ENCODE data around the gene DNAI1. TPM values are rescaled to one million over a fixed set of nuclear protein-coding genes. Genes with fewer than 3 reads are reported as not detected.

Gene DNAI1
- polyA plus RNA-seq, 1 of the 3 experiments (the other 2 are of a cell fraction) = 0.46 TPM

DNA sequence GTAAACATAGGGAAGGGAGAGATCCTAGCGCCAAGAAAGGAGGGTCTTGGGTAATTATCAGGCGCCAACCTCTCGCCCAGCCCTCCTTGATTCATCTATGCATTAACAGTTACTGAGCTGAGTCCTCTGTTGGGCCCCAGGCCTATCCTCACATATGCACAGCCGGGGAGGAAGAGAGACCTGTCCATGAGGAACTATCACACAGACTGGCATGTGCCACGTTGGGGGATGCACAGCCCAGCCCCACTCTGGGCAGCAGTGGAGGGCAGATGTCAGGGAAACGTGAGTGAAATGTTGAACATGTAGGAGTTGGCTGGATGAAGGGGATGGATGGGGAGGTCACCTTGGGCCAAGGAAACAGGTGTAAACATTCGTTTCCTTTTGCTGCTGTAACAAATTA is 82.9 kb downstream of the DNAI1 start:
- CTCF ChIA-PET = interaction anchor here (1.8 to 1.9 kb wide), 2 partner anchors 50 to 137 kb away, joined by 4 to 9 read pairs; no protein-coding TSS in a partner anchor
- POLR2A ChIA-PET = no interaction called here
- H3F3A ChIP-seq (replicated peaks; ENCODE audit: insufficient read depth) = no peaks in the 10 kb centered on the region
- H2AFZ ChIP-seq (ENCODE audit: low read depth) = no peak overlapping the region
- no peaks in the 10 kb centered on the region for H3K9me2 ChIP-seq
- no peaks in the 10 kb centered on the region for H3K9me3 ChIP-seq
- no peak for TF ChIP-seq RCOR1 (IDR thresholded peaks at IDR 0.05; ENCODE audit: low read length)
- TF ChIP-seq, protein P1, sequence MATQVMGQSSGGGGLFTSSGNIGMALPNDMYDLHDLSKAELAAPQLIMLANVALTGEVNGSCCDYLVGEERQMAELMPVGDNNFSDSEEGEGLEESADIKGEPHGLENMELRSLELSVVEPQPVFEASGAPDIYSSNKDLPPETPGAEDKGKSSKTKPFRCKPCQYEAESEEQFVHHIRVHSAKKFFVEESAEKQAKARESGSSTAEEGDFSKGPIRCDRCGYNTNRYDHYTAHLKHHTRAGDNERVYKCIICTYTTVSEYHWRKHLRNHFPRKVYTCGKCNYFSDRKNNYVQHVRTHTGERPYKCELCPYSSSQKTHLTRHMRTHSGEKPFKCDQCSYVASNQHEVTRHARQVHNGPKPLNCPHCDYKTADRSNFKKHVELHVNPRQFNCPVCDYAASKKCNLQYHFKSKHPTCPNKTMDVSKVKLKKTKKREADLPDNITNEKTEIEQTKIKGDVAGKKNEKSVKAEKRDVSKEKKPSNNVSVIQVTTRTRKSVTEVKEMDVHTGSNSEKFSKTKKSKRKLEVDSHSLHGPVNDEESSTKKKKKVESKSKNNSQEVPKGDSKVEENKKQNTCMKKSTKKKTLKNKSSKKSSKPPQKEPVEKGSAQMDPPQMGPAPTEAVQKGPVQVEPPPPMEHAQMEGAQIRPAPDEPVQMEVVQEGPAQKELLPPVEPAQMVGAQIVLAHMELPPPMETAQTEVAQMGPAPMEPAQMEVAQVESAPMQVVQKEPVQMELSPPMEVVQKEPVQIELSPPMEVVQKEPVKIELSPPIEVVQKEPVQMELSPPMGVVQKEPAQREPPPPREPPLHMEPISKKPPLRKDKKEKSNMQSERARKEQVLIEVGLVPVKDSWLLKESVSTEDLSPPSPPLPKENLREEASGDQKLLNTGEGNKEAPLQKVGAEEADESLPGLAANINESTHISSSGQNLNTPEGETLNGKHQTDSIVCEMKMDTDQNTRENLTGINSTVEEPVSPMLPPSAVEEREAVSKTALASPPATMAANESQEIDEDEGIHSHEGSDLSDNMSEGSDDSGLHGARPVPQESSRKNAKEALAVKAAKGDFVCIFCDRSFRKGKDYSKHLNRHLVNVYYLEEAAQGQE (IDR thresholded peaks at IDR 0.05; ENCODE audit: low read depth, low read length) = no peak
- TF ChIP-seq, protein P2, sequence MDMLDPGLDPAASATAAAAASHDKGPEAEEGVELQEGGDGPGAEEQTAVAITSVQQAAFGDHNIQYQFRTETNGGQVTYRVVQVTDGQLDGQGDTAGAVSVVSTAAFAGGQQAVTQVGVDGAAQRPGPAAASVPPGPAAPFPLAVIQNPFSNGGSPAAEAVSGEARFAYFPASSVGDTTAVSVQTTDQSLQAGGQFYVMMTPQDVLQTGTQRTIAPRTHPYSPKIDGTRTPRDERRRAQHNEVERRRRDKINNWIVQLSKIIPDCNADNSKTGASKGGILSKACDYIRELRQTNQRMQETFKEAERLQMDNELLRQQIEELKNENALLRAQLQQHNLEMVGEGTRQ (IDR thresholded peaks at IDR 0.05; ENCODE audit: borderline replicate concordance, low read depth, low read length) = no peak
- TF ChIP-seq NFIC (IDR thresholded peaks at IDR 0.05; ENCODE audit: borderline replicate concordance) = no peak
- no peak for TF ChIP-seq EP300 (IDR thresholded peaks at IDR 0.05; ENCODE audit: borderline replicate concordance in 1 of 2, low read depth in 1 of 2, low read length in 1 of 2)
- no peak for TF ChIP-seq TCF12 (IDR thresholded peaks at IDR 0.05)
- no peak for TF ChIP-seq RFX5 (IDR thresholded peaks at IDR 0.05; ENCODE audit: low read length)
- no peak for TF ChIP-seq JUND (IDR thresholded peaks at IDR 0.05)
- no peak for TF ChIP-seq RAD21 (IDR thresholded peaks at IDR 0.05; ENCODE audit: low read length)
- TF ChIP-seq, protein P3, sequence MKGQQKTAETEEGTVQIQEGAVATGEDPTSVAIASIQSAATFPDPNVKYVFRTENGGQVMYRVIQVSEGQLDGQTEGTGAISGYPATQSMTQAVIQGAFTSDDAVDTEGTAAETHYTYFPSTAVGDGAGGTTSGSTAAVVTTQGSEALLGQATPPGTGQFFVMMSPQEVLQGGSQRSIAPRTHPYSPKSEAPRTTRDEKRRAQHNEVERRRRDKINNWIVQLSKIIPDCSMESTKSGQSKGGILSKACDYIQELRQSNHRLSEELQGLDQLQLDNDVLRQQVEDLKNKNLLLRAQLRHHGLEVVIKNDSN (IDR thresholded peaks at IDR 0.05; ENCODE audit: borderline replicate concordance, low read depth) = no peak
- TF ChIP-seq, protein P4, sequence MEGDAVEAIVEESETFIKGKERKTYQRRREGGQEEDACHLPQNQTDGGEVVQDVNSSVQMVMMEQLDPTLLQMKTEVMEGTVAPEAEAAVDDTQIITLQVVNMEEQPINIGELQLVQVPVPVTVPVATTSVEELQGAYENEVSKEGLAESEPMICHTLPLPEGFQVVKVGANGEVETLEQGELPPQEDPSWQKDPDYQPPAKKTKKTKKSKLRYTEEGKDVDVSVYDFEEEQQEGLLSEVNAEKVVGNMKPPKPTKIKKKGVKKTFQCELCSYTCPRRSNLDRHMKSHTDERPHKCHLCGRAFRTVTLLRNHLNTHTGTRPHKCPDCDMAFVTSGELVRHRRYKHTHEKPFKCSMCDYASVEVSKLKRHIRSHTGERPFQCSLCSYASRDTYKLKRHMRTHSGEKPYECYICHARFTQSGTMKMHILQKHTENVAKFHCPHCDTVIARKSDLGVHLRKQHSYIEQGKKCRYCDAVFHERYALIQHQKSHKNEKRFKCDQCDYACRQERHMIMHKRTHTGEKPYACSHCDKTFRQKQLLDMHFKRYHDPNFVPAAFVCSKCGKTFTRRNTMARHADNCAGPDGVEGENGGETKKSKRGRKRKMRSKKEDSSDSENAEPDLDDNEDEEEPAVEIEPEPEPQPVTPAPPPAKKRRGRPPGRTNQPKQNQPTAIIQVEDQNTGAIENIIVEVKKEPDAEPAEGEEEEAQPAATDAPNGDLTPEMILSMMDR (IDR thresholded peaks at IDR 0.05) = no peak
- no peak for TF ChIP-seq CHD2 (IDR thresholded peaks at IDR 0.05; ENCODE audit: low read length, partially characterized antibody)
- no peak for TF ChIP-seq MXI1 (IDR thresholded peaks at IDR 0.05; ENCODE audit: low read depth, low read length)
- TF ChIP-seq YY1 (IDR thresholded peaks at IDR 0.05; ENCODE audit: low read depth) = no peak
- no peak for TF ChIP-seq SIN3A (IDR thresholded peaks at IDR 0.05; ENCODE audit: borderline replicate concordance, low read depth, low read length)
- TF ChIP-seq MEF2A (IDR thresholded peaks at IDR 0.05; ENCODE audit: borderline replicate concordance, low read depth) = no peak
- no peak for TF ChIP-seq FOSL2 (IDR thresholded peaks at IDR 0.05; ENCODE audit: borderline replicate concordance, low read depth)
- TF ChIP-seq, protein P5, sequence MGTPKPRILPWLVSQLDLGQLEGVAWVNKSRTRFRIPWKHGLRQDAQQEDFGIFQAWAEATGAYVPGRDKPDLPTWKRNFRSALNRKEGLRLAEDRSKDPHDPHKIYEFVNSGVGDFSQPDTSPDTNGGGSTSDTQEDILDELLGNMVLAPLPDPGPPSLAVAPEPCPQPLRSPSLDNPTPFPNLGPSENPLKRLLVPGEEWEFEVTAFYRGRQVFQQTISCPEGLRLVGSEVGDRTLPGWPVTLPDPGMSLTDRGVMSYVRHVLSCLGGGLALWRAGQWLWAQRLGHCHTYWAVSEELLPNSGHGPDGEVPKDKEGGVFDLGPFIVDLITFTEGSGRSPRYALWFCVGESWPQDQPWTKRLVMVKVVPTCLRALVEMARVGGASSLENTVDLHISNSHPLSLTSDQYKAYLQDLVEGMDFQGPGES (IDR thresholded peaks at IDR 0.05; ENCODE audit: low read depth, low read length) = no peak
- H3K27ac ChIP-seq (ENCODE audit: low read depth in 2 of 2, low read length in 1 of 2) = no peak overlapping the region
- H3K4me3 ChIP-seq (ENCODE audit: low read depth in 2 of 2, low read length in 1 of 2) = no peak overlapping the region
- DNase-seq = no peak
- H4K20me1 ChIP-seq (ENCODE audit: insufficient read depth) = no peaks in the 10 kb centered on the region
- H3K9ac ChIP-seq = no peak overlapping the region
- no peak overlapping the region for H3K4me2 ChIP-seq
- no peaks in the 10 kb centered on the region for H3K79me2 ChIP-seq (ENCODE audit: insufficient read depth)
- WGBS (ENCODE audit: low lambda C conversion rate) = 71% methylated on average over 7 of the region's 7 CpGs
- peaks cover 0 to 11% of the 10 kb centered on the region in 2 experiments; a peak in 1 of 4 replicates for H3K4me1 ChIP-seq (ENCODE audit: control insufficient read depth in 1 of 2, insufficient read depth in 2 of 2, low read depth in 1 of 2, low read length in 1 of 2)
- peaks cover 5% of the 10 kb centered on the region; the same call in 1 of the 2 replicates for H3K27me3 ChIP-seq (ENCODE audit: insufficient read depth)
- no peaks in the 10 kb centered on the region for H3K36me3 ChIP-seq (replicated peaks in 1 of 2; ENCODE audit: control insufficient read depth in 1 of 2, insufficient read depth in 2 of 2, low read length in 1 of 2)
